Inferior parietal cortex (tissue), 1 donor: ENCODE results near the gene OR4B1.

Source experiments
- DNase-seq: peaks from one replicate; pipeline ENCODE4 v3.0.0-alpha.2; 2016; ENCODE audit errors: extremely low spot score

Gene OR4B1

DNA sequence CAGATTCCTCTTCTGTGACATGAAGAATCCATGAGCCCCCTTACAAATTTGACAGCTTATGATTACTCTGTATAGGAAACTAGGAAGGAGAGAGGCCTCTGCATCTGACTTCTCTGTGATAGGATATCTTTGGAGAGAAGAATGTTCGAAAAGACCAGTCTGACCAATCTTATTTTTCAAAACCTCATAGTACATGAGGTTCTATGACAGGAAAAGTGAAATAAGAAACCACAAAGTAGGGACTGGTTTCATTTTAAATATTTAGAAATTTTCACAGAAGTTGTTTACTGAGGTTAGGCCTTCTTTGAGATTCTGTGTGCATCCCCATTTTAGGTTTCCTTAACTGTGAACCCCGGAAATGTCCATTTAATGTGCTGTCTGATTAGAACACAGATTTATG lies 45.0 kb downstream of the OR4B1 start:
- DNase-seq: no peak

DNA sequence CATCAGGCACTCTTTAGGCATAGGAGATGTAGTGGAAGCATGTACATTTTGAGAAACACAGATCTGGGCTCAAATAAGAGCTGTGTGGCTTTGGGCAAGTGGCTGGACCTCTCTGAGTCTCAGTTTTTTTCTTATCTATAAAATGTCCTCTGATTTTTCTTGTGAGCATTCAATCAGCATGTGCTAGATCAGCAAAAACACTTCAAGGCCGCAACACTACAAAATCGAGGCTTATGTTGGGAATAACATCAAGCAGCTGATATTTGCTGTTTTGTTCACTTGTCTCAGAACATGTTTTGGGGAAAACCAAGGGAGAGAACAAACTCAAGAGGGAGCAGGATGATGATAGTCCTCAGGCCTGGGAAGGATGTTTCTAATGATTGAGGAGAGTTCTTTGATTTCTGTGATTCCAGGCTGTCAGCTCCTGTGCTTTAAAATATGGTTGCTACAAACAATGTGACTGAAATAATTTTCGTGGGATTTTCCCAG lies 46.9 kb downstream of the OR4B1 start, which contains the start of gene OR4X1:
Gene OR4X1 (plus strand): TSS at position 439 of the 489 bp plus-strand sequence. CDS start 0 bp downstream, at position 439.
- no peak for DNase-seq
